Osteocyte (in vitro differentiated cells): Measurements from ENCODE around the gene PTPRK. TPM values are rescaled to one million over a fixed set of nuclear protein-coding genes. Genes with fewer than 3 reads are reported as not detected.

Experiments used
- DNase-seq: peaks from one replicate; pipeline ENCODE4 v3.0.0; 2021; ENCODE audit warnings: mixed read lengths; ENCODE audit not compliant: unreplicated experiment; ENCODE audit errors: extremely low spot score
- H3K27ac Mint-ChIP-seq: one replicate; pipeline ENCODE4 v1.8.0; 2021; ENCODE audit warnings: mild to moderate bottlenecking, mixed read lengths; ENCODE audit not compliant: unreplicated experiment
- H3K27me3 Mint-ChIP-seq: one replicate; pipeline ENCODE4 v1.8.0; 2021; ENCODE audit warnings: mixed read lengths; ENCODE audit not compliant: unreplicated experiment
- H3K36me3 Mint-ChIP-seq: one replicate; pipeline ENCODE4 v1.8.0; 2021; ENCODE audit warnings: mixed read lengths; ENCODE audit not compliant: unreplicated experiment
- H3K4me1 Mint-ChIP-seq: one replicate; pipeline ENCODE4 v1.8.0; 2021; ENCODE audit warnings: mixed read lengths; ENCODE audit not compliant: unreplicated experiment
- H3K4me3 Mint-ChIP-seq: one replicate; pipeline ENCODE4 v1.8.0; 2021; ENCODE audit warnings: mild to moderate bottlenecking, moderate library complexity, mixed read lengths; ENCODE audit not compliant: unreplicated experiment
- H3K9me3 Mint-ChIP-seq: one replicate; pipeline ENCODE4 v1.8.0; 2021; ENCODE audit warnings: mixed read lengths; ENCODE audit not compliant: unreplicated experiment
- total RNA-seq: library from RNA; stranded (reverse); gene quantifications from 2 replicates; pipeline ENCODE4 v1.2.1, GENCODE V29; 2021
- TF ChIP-seq, protein P1 (sequence below): fragments of 200-600 bp; sonication (generic); IDR thresholded peaks from 2 replicates; pipeline ENCODE4 v1.5.0; 2021; ENCODE audit warnings: antibody characterized with exemption, mild to moderate bottlenecking, moderate library complexity

Gene PTPRK
- total RNA-seq, 1 donor from 2014 or later: 130 TPM

DNA sequence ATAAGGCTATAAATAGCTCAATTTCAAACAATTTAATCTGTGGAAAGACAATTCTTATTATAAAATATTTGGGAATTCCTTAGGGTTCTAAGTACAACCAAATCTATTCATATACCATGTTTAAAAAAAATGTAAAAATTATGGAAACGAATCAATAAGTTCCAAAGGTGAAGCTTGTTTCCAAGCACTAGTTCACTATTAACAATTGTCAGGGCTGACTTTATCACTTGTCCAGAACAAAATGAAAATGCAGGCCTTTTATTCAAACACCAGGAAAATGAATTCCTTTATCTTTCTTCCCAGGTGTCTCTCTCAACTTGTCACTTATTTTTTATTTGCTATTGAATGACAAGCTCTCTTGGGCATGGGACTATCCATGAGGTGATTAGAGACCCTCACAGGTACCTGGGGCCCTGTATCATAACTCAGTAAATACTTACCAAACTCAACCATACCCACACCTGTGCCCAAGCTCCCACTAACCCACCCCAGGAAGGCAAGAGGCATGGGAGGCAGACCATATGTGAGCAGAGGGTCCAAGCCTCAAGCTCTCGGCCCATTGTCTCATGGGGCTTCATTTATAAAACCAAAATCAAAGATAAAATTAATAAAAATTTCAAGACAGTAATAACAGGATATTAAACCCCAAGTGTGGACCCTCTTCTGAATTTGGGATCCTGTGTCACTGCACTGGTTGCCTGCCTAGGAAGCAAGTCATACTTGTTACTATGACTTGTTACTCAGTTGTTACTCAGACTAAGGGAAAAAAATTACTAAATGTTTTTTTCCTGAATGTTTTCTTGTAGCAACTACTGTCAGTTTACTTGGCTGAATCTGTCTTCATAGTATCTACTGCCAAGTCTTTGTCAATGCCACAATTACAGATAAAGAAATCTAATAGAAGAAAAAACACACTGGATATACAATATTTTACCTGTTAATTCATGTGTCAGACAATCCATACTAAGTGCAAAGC lies 54.7 kb downstream of the PTPRK start:
- Mint-ChIP-seq H3K27ac (no peak overlapping the region), H3K27me3 (no peaks in the 10 kb centered on the region), H3K4me3 (no peak overlapping the region), H3K9me3 (no peaks in the 10 kb centered on the region), H3K4me1 (peaks cover 23% of the 10 kb centered on the region), H3K36me3 (peaks cover 4% of the 10 kb centered on the region)
- no peak for DNase-seq
- TF ChIP-seq, protein P1, sequence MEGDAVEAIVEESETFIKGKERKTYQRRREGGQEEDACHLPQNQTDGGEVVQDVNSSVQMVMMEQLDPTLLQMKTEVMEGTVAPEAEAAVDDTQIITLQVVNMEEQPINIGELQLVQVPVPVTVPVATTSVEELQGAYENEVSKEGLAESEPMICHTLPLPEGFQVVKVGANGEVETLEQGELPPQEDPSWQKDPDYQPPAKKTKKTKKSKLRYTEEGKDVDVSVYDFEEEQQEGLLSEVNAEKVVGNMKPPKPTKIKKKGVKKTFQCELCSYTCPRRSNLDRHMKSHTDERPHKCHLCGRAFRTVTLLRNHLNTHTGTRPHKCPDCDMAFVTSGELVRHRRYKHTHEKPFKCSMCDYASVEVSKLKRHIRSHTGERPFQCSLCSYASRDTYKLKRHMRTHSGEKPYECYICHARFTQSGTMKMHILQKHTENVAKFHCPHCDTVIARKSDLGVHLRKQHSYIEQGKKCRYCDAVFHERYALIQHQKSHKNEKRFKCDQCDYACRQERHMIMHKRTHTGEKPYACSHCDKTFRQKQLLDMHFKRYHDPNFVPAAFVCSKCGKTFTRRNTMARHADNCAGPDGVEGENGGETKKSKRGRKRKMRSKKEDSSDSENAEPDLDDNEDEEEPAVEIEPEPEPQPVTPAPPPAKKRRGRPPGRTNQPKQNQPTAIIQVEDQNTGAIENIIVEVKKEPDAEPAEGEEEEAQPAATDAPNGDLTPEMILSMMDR: no peak

DNA sequence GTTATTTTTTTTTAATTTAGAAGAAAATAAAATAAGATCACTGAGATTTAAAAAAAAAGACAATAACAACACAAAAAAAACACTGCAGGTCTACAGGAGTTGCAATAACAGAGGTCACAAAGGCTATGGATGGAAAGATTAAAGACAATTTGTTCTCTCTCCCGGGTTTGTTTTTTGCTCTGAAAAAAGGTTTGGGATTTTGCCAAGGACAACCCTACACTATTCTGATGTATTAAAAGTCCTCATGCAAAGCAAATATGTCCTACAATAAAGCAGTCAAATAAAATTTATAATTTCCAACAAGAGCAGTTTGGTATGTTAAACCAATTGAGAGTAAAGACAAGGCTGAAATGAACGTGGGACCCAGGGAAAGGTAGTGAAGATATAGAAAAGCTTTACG lies 55.6 kb downstream of the PTPRK start:
- H3K9me3 Mint-ChIP-seq: no peaks in the 10 kb centered on the region
- no peaks in the 10 kb centered on the region for H3K27me3 Mint-ChIP-seq
- TF ChIP-seq, protein P1: no peak
- no peak overlapping the region for H3K4me3 Mint-ChIP-seq
- H3K36me3 Mint-ChIP-seq: peaks cover 4% of the 10 kb centered on the region
- peaks cover 22% of the 10 kb centered on the region for H3K4me1 Mint-ChIP-seq
- DNase-seq: no peak
- no peak overlapping the region for H3K27ac Mint-ChIP-seq

DNA sequence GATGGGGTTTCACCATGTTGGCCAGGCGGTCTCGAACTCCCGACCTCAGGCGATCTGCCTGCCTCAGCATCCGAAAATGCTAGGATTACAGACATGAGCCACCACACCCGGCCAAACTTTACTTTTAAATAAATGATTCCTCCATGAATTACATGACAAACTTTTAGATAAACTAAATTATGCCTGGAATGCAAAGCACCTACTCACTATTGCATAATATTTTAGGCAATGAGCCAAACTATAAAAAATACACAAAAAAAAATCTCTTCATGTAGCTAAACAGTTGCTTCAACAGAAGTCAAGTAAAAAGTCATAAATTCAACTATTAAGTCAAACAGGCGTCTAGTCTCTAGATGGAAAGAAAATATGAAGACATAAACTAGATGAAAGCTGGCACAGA lies 56.5 kb downstream of the PTPRK start:
- Mint-ChIP-seq H3K36me3 (peaks cover 4% of the 10 kb centered on the region), H3K27me3 (no peaks in the 10 kb centered on the region), H3K27ac (peak overlapping the region; percentile 56), H3K4me1 (peaks cover 17% of the 10 kb centered on the region), H3K4me3 (no peak overlapping the region), H3K9me3 (no peaks in the 10 kb centered on the region)
- no peak for DNase-seq
- TF ChIP-seq, protein P1: no peak

DNA sequence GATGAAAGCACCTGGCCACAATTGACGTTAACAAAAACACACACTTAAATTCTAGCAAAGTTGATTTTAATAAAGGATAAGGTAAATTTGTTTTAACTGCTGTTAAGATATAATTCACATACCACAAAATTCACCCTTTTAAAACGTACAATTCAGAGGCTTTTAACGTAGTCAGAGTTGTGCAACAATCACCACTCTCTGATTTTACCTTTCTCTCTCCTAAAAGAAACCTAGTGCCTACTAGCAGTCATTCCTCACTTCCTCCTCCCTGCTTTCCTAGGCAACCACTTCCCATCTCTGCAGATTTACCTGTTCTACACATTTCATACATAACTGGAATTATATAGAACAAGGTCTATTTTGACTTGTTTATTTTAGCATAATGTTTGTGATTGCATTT lies 58.9 kb downstream of the PTPRK start:
- no peak overlapping the region for H3K4me3 Mint-ChIP-seq
- no peak overlapping the region for H3K27ac Mint-ChIP-seq
- H3K9me3 Mint-ChIP-seq: no peaks in the 10 kb centered on the region
- no peak for DNase-seq
- TF ChIP-seq, protein P1: no peak
- no peaks in the 10 kb centered on the region for H3K27me3 Mint-ChIP-seq
- H3K4me1 Mint-ChIP-seq: peaks cover 13% of the 10 kb centered on the region
- no peaks in the 10 kb centered on the region for H3K36me3 Mint-ChIP-seq

DNA sequence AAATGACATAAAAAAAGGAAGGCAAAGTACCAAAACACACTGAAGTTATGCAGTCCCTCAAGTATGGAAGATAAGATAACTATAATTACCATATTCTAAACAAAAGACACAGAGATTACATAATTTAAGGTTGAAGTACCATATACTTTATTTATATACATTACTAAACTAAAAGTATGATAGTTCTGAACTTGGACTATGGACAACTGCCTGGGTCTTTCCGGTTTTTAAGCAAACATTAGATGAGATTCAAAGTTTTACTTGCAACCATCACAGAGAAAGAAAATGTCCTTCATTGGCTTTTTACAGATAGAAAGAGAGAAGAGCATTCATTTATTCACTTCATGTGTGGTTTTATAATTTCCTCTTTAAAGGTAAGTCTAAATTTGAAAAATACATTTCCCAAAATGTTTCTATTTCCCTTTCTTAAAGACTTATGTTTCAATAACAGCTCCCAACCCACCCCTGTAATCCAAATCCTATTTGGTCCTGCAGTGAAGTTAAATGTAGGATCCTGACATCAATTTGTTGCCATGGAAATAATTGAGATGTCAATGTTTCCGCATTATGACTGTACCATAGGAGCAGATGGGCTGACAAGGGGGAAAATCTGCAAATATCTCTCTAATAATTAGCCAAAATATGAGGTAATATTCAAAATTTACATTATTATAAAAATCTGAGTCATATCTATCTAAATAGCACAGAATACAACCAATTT lies 63.7 kb downstream of the PTPRK start:
- Mint-ChIP-seq H3K27ac (no peak overlapping the region), H3K9me3 (peaks cover 5% of the 10 kb centered on the region), H3K36me3 (peaks cover 5% of the 10 kb centered on the region), H3K27me3 (no peaks in the 10 kb centered on the region), H3K4me3 (no peak overlapping the region), H3K4me1 (peaks cover 3% of the 10 kb centered on the region)
- TF ChIP-seq, protein P1: no peak
- DNase-seq: no peak
